GM21447 (cell line): ENCODE data around the gene LRP10.
A peak's percentile ranks its signal among the peaks of the same experiment; 100 is the strongest.

Experiments used
- ATAC-seq: cut with Tn5 transposase; IDR thresholded peaks from one replicate; pipeline ENCODE4 v1.9.1; 2021; ENCODE audit not compliant: unreplicated experiment

The LRP10 gene

DNA sequence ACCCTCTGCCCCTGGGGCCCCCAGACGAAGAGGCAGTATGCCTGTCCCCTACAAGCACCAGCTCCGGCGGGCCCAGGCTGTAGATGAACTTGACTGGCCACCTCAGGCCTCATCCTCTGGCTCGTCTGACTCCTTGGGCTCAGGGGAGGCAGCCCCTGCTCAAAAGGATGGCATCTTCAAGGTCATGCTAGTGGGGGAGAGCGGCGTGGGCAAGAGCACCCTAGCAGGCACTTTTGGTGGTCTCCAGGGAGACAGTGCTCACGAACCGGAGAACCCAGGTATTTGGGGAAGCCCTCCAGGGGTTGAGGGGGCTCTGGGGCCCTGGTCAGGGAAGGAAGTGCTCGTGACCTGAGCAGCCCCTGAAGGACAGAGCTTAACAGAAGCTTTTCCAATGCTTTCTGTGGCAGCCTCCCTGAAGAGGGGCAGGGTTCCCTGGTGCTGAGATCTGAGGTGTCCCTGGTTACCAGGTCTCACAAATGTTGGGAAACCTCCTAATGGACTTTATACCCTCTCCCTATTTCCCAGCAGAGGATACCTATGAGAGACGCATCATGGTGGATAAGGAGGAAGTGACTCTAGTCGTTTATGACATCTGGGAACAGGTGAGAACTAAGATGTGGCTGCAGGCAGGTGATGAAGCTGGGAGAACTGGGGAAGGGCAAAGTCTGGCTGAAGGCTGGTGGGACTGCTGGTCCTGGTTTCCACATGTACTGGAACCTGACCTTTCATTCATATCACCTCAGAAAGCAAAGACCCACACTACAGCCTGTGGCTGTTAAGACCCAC is 13.4 kb downstream of the LRP10 start:
- no peak for ATAC-seq

DNA sequence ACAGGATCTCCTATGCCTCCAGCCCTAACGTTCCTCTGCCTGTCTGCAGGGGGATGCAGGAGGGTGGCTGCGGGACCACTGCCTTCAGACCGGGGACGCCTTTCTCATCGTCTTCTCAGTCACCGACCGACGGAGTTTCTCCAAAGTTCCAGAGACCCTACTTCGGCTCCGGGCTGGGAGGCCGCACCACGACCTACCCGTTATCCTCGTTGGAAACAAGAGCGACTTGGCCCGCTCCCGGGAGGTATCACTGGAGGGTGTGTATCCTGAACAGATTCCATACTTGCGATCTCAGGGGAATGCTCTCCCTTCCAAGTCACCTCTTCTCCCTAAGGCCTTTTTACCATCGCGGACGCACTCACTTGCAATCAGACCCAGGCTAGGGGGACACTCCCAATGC is 14.4 kb downstream of the LRP10 start:
- ATAC-seq = no peak

DNA sequence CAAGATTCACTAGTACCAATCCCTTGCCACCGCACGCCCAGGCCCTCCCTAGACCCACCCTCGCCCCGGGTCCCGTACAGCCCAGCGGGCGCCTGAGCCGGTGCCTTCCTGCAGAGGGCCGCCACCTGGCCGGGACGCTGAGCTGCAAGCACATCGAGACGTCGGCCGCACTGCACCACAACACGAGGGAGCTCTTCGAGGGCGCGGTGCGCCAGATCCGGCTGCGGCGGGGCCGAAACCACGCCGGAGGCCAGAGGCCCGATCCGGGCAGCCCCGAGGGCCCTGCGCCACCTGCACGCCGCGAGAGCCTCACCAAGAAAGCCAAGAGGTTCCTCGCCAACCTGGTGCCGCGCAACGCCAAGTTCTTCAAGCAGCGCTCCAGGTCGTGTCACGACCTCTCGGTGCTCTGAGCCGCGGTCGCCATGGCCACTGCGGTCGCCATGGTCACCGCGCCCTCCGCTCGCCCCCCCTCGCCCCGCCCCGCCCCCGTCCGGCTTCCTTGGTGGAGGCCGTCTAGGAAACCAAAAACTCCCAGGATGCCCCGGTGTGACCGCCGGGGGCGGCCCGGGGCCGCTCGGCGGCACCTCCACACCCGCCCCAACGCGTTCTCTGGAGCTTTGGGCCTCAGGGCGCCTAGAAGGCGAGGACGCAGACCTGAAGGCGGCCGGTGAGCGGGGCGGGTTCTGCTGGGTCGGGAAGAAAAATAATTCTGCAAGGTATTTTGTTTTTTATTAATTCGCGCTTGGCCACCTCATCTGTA is 15.1 kb downstream of the LRP10 start:
- ATAC-seq = peak; percentile 41

DNA sequence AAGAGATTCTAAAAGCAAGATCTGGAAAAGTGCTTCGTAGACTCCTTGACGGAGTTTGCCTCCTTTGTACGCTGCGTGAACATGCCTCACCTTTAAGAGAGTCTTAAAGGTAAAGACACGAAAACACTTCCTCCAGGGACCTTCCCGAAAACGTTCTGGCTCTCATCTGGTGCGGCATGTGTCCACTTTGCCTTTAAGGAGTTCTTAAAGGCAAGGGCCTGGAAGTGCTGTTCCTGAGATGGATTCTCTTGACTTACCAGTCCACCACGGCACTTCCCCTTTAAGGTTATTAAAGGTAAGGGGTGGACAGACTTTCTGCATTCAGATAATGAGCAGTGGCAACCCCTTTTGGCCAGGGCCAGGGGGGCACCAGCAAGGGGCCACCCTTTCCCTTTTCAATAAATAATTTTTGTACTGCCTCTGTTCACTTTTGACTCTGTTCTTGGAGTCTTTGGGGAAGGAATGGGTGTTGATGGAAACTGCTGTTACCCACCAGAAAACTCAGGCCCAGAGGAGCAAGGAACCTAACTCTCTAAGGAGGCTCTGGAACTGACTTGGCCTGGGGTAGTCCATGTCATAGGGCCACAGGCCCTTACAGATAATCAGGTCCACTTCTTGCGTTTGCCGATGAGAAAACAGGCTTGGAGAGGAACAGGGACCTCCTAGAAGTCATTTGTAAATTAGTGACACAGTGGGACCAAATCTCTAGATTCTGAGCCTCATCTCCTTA is 15.9 kb downstream of the LRP10 start:
- ATAC-seq = peak; percentile 51

DNA sequence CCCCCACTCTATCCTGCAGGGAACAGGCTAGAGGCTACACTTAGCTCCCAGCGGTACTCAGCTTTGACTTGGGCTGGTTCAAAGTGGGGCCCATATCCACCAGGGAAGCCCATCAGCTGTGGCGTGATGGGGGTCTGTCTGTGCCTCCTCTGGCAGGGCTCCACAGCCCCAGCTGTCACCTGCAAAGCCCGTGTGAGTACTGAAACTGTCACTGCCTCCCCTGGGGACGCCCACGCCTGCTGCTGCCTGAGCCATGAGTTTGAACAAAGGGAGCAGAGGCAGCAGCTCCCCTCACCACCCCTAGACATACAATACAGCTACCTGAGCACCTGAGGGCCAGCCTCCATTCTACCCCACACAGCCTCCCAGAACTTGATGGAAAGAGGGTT is 16.4 kb downstream of the LRP10 start:
- ATAC-seq = peak; percentile 55

DNA sequence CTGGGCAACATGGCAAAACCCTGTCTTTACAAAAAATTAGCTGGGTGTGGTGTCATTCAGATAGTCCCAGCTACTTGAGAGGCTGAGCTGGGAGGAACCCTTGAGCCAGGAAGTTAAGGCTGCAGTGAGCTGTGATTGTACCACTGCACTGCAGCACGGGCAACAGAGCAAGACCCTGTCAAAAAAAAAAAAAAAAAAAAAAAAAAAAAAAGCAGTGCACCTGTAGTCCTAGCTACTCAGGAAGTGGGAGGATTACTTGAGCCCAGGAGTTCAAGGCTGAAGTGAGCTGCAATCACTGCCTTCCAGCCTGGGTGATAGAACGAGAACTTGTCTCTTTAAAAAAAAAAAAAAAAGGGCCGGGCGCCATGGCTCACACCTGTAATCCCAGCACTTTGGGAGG is 17.1 kb downstream of the LRP10 start:
- ATAC-seq = peak; percentile 25

DNA sequence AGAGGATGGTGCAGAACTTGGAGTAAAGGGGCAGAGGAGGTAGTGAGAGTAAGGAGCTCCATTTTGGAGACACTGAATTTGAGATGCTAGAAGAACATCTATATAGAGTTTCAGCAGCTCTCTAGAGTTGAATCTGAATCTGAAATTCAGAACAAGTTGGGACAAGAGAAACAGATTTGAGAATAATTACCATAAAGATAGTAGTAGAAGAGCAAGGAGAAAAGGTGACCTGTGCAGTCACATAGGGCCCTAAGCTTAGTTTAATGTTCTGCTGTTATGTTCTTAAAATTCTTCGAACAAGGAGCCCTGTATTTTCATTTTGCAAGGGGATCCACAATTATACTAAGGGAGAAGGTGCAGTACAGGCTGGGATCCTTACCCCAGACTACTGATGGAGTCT is 18.9 kb downstream of the LRP10 start:
- no peak for ATAC-seq

DNA sequence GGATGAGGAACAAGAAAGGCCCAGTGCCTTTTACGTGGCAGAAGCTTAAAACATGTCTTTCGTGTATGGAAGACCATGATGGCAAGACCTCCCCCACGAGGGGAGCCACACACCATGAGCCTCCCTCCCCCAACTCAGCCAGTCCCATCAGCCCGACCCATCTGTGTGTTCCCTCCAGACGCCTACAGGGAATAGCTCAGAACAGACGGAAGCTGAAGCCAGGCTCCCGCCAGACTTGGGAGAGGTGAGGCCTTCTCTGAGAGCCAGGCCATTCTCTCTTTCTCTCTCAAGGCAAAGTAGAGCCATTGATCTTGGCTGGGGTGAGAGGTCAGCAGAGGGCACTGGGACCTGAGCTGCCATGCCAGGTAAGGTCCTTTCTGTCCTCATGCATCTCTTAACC is 20.9 kb downstream of the LRP10 start:
- ATAC-seq = no peak

DNA sequence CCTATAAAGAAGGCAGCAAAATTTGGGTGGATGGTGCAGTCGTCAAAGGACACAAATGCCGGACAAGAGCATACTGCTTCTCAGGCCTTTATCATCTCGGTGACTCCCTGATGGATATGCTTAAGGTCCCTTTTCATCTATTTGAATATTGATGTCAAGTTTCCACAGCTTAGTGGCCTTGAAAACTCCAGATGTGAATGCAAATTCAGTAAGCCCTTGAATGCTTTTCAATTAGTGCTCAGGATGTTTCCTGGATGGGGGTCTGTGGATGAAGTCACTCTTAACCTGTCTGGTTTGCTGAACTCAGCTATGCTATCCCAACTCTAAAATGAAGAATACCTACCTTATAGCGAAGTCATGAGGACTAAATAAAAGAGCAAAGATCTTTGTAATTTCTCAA is 22.2 kb downstream of the LRP10 start:
- no peak for ATAC-seq

DNA sequence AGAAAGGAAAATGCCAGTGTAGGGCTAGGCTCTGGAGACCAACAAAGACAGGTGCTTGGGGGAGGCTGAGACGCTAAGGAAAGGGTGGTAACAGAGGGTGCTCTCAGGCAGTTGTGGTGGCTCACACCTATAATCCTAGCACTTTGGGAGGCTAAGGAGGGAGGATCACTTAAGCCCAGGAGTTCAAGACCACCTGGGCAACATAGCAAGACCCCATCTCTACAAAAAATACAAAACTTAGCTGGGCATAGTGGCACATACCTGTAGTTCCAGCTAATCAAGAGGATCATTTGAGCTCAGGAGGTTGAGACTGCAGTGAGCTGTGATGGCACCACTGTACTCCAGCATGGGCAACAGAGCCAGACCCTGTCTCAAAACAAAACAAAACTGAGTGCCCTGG is 23.9 kb downstream of the LRP10 start:
- ATAC-seq = no peak

DNA sequence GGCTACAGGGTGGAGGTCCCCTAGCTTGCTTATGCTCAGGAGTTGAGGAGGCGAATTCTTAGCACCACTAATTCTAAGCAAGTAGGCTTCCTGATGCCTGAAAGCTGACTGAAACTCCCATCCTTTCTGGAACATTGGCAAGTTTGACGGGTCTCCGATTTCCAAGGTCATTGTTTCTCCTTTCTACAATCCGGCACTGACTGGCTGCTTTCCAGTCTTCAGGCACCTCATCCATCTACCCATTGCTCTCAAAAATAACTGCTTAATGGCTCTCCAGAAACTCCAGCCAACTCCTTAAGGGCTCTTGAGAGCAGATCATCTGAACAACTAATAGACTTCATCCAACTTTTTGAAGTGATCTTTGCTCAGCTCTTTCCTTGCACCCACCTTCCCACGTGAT is 24.8 kb downstream of the LRP10 start:
- no peak for ATAC-seq

DNA sequence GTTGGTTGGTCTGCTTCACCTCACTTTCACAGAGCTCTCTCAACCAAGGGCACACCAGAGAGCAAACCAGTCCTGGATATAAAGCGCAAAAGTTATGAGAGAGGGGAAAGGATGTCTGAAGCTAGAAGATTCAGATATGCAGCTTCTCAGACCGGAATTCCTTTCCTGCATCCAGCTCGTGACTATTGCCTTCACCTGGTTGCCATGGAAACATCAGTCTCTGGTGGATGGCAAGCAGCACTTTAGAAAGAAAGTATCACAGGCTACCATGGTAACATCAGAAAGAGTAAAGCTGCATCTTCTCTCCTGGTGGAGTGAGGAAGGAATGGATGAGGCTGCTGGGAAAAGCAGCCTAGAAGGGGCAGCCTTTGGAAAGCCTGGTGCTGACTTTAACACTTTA is 25.2 kb downstream of the LRP10 start:
- ATAC-seq = no peak

DNA sequence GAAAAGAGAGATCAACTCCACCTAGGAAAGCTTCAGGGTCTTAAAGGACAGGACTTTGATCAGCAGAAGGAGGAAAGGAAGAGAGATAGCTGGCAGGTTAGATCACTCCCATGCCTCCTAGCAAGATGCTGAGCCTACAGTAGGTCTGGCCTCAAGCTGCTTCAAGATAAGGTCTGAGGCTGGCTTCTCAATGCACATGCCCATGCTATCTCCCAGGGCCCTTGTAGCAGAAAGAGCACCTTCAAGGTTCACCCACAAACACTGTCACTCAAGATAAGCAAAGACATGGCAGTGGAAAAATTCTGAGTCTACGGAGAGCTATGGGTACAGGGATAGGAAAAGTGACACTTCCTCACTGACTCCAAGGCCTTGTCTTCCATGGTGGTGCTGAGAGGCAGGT is 25.8 kb downstream of the LRP10 start:
- no peak for ATAC-seq

DNA sequence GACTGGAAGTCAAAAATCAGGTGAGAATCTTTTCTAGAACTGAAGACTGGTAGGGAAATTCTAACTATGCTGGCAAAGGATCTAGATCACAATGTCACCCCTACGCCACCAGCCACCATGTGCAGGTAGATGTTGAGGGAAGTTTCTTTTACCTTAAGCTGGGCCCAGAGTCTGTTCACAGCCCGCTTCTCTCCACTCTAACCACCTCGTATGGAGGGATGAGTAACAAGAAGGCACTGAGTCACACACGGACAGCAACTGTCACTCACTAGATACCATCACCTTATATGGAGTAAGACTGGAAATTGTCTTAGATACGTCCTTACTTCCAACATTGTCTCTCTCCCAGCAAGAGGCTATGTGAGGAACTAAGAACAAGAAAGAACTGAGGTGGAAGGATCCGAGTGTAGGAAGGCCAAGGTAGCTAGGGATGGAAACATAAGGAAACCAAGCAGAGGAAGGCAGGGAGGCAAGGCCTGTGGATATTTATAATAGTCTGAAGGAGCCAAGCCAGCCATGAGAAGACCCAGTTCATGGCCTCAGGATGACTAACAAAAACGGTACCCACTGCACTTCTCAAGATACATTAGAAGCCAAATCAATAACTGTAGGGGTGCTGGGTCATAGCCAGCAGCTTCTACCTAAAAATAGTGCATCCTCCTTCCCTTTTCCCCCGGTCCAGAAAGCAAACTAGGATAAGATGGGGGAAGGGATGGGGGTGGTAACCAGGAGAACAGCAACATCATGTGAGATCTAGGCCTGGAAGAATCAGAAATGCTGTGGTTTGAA is 27.0 kb downstream of the LRP10 start:
- ATAC-seq = no peak

DNA sequence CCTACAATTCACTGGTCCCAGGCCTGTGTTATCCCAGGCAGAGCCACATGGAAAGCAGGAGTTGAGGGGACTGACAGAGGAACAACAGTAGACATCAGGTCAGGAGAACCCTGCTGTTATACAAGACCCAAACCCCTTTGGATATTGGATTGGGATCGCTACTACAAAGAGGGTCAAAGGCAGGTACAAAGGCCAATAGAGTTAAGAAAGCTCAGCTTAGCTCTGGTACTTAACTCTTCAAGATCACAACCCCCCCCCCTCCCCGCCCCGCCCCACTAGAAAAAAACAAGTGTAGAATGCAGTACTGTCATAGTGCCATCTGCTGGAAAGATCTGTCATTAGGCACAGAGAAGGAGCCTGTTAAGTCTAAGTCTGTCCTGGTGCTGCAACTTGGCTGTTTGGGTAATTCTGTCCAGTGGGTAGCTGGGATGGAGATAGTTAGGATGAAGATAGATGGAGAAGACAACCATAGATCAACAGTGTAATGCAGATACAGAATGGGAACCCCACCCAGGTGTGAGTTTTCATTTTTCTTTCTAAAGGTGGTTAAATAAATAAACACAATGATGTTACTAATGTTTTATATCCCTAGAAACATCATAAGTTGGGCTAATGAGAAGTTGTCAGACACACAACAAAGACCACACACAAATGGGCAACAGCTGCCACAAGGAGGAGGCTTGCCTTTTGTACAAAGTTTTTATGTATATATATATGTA is 28.7 kb downstream of the LRP10 start:
- ATAC-seq = peak; percentile 63

DNA sequence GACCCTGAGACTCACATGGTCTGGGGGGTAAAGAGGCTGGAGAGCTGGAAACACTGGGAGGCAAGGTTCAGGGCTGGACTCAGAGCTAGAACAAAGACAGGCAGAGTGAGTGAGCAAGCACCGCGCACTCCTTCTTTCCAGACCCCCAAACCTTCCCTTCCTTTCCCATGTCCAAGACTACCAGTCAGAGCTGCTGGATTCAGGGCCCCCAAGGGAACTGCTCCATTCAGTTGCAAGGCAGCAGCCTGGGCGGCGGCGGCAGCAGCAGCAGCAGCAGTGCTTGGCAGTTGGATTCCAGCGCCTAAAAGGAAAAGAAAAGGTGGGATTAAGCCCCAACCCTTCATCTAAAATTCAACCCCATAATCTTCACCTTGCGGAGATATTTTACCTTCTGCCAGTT is 30.3 kb downstream of the LRP10 start:
- ATAC-seq = no peak

DNA sequence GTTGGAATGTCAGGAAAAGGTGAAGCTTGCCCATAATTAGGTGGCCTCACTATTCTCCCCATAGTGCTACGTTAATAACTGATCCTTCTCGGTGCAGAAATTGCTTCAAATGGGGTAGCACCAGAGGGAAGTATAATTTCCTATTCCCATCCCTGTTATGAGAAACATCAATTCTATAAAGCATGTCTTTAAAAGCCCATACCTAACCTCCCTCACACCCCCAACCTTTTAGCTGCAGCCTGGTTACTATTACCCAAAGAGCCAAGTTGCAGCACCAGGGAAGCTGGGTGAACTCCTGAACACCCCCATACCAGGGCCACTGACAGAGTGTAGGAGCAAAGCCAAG is 32.2 kb downstream of the LRP10 start:
- no peak for ATAC-seq

DNA sequence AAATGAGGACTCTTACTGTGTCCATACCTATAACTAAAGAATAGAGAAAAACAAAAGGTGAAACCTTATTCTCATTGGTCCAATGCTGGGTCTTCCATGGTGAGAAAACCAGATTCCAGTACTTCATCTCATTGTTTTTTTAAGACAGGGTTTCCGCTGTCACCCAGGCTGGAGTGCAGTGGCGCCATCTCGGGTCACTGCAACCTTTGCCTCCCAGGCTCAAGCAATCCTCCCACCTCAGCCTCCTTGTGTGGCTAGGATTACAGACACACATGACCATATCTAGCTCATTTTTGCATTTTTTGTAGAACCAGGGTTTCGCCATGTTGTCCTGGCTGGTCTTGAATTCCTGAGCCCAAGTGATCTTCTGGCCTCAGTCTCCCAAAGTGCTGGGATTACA is 34.1 kb downstream of the LRP10 start:
- ATAC-seq = no peak

DNA sequence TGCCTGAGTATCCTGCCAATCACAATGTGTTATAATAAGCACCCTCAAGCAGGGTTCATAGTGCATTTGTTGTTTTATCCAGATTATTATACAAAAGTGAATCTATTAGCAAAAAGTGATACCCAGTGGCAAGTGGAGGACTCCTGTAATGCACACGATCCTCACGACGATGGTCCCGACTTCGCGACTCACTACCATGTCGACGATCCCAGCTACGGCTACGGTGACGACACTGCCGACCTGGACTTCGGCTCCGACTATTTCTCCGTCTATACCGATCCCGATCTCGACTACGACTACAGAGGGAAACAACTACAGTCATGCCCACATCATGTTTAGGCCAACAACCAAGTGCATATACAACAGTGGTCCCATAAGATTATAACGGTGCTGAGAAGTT is 34.5 kb downstream of the LRP10 start:
- ATAC-seq = no peak

DNA sequence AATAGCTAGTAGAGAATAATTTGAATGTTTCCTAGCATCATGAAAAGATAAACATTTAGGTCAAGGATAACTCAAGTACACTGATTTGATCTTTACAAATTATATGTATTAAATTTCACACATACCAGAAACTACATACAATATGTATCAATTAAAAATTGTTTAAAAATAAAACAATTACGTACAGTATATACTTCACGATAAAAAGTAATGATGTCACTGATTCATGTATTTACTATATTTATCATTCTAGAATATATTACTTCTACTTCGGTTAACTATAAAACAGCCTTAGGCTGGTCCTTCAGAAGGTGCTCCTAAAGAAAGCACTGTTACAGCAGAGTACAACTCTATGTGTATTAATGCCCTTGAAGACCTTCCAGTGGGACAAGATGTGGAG is 35.9 kb downstream of the LRP10 start:
- ATAC-seq = no peak

DNA sequence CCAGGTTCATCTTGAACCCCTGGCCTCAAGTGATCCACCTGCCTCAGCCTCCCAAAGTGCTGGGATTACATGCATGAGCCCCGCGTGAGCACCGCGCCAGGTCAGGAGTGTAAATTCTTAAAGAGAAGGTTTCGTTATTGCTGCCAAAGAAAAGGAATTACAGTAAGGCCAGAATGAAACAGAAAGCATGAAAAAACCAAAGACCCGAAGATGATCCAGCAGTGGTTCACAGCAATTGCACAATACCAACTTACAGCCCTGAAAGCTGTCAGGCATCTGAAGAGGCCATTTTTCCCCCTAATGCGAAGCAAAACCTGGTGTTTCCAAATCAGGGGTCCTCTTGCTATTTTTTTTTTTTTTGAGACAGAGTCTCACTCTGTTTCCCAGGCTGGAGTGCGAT is 37.1 kb downstream of the LRP10 start:
- ATAC-seq = no peak
